Upper lobe of right lung (tissue), 1 donor: ENCODE measurements around the gene OTOF. TPM values are rescaled to one million over a fixed set of nuclear protein-coding genes. Genes with fewer than 3 reads are reported as not detected.

ENCODE experiments used
- ATAC-seq: fragments of 200-7000 bp; cut with Tn5 transposase; one replicate; pipeline ENCODE4 v1.9.1; 2020; ENCODE audit warnings: mild to moderate bottlenecking, moderate library complexity
- DNase-seq: peaks from one replicate; pipeline ENCODE4 v3.0.0-alpha.2; 2020
- H3K27ac ChIP-seq: fragments of 200-600 bp; one replicate; pipeline ENCODE4 v1.8.0; 2022
- H3K27me3 ChIP-seq: fragments of 200-600 bp; one replicate; pipeline ENCODE4 v1.8.0; 2022; ENCODE audit warnings: mild to moderate bottlenecking
- H3K36me3 ChIP-seq: fragments of 200-600 bp; one replicate; pipeline ENCODE4 v1.8.0; 2022
- H3K4me1 ChIP-seq: fragments of 200-600 bp; one replicate; pipeline ENCODE4 v1.8.0; 2022
- H3K4me3 ChIP-seq: fragments of 200-600 bp; one replicate; pipeline ENCODE4 v1.8.0; 2022; ENCODE audit warnings: mild to moderate bottlenecking
- H3K9me3 ChIP-seq: fragments of 200-600 bp; one replicate; pipeline ENCODE4 v1.8.0; 2022
- intact Hi-C: fragments of 100-400 bp; cut with DNase I; formaldehyde crosslinking; loops from one replicate; pipeline ENCODE4 v1.11.0; 2022
- total RNA-seq: library from RNA; stranded (reverse); fragmentation: NEBNext Ultra II Directional; extraction: Animal tissue kit (Norgen Biotek cat#: 25700); gene quantifications from one replicate; pipeline ENCODE4 v1.2.1, GENCODE V29; 2021
- TF ChIP-seq, protein P1 (sequence below): fragments of 200-600 bp; IDR thresholded peaks from one replicate; pipeline ENCODE4 v1.8.0; 2022; ENCODE audit warnings: antibody characterized with exemption
- donor health status: DM: no; HTN: yes; CAD: no; lungs with severe emphysema.

The OTOF gene
- total RNA-seq, 1 donor from 2014 or later = 0.69 TPM

DNA sequence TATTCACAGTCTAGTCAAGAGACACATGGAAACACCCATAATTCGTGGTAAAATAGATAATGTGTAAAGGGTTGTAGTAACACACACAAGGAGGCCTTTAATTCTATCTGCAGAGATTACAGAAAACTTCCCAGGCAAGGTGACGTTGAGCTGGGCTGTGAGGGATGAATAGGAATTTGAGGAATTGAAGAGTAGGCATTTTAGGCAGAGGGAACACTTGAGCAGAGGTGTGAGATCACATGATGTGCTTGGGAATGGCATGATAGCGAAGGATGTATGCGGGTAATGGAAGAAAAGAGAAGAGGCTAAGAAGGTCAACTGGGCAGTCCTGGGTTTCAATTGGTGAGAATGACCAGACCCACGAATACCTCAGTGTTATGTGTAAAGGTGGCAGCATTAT lies 56.0 kb downstream of the OTOF start:
- no peak overlapping the region for H3K4me3 ChIP-seq
- no peaks in the 10 kb centered on the region for H3K27me3 ChIP-seq
- no peaks in the 10 kb centered on the region for H3K36me3 ChIP-seq
- no peaks in the 10 kb centered on the region for H3K9me3 ChIP-seq
- no peak for ATAC-seq
- TF ChIP-seq, protein P1, sequence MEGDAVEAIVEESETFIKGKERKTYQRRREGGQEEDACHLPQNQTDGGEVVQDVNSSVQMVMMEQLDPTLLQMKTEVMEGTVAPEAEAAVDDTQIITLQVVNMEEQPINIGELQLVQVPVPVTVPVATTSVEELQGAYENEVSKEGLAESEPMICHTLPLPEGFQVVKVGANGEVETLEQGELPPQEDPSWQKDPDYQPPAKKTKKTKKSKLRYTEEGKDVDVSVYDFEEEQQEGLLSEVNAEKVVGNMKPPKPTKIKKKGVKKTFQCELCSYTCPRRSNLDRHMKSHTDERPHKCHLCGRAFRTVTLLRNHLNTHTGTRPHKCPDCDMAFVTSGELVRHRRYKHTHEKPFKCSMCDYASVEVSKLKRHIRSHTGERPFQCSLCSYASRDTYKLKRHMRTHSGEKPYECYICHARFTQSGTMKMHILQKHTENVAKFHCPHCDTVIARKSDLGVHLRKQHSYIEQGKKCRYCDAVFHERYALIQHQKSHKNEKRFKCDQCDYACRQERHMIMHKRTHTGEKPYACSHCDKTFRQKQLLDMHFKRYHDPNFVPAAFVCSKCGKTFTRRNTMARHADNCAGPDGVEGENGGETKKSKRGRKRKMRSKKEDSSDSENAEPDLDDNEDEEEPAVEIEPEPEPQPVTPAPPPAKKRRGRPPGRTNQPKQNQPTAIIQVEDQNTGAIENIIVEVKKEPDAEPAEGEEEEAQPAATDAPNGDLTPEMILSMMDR = no peak
- DNase-seq = no peak
- no peak overlapping the region for H3K27ac ChIP-seq
- intact Hi-C loops = no loop called here
- no peaks in the 10 kb centered on the region for H3K4me1 ChIP-seq

DNA sequence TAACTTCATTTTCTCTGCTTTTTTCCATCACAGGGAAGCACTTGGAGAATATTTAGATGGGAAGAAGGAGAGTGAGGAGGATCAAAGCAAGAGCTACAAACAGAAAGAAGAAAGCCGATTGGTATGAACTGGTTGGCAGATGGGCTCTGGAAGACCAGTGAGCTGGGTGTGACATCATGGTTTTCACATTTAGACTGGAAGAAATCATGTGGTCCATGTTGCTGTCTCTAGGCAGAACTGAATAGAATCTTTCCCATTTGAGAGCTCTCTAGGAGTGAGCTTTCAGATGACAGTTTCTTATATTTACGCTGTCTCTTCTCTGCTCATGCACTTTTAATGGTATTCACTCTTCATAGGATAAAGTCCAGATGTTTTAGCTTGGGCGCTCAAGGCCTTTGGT lies 63.6 kb downstream of the OTOF start:
- DNase-seq = no peak
- TF ChIP-seq, protein P1 = no peak
- no peaks in the 10 kb centered on the region for H3K36me3 ChIP-seq
- no peak for ATAC-seq
- intact Hi-C loops = no loop called here
- no peaks in the 10 kb centered on the region for H3K27me3 ChIP-seq
- H3K27ac ChIP-seq = no peak overlapping the region
- H3K4me3 ChIP-seq = no peak overlapping the region
- no peaks in the 10 kb centered on the region for H3K4me1 ChIP-seq
- no peaks in the 10 kb centered on the region for H3K9me3 ChIP-seq

DNA sequence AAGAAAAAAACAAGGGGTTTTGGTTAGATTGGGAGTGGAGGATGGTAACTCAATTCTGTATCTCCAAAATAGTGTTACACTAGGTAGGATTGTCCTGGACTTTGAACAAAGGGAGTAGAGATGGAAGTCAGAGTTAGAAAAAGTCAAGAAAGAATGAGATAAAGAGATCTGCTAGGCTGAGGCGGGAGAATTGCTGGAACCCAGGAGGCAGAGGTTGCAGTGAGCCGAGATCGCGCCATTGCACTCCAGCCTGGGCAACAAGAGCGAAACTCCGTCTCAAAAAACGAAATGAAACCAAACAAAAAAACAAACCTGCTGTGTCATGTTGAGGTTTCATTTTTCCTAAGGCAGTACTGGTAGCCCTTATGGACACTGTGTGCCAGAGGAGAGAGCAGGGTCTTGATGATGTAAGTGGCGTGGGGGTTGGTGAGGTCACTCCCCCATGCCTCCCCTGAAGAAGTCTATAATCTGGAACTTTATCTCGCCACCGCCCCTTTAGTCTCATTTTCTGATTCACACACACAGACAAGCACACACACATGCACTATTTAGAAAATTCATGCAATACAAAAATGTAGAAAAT lies 65.7 kb downstream of the OTOF start:
- Histone ChIP-seq H3K27ac (no peak overlapping the region), H3K4me1 (no peaks in the 10 kb centered on the region), H3K9me3 (no peaks in the 10 kb centered on the region), H3K36me3 (no peaks in the 10 kb centered on the region), H3K27me3 (no peaks in the 10 kb centered on the region), H3K4me3 (peak overlapping the region; percentile 11)
- no peak for DNase-seq
- TF ChIP-seq, protein P1 = no peak
- ATAC-seq = peak; percentile 87
- intact Hi-C loops = no loop called here

DNA sequence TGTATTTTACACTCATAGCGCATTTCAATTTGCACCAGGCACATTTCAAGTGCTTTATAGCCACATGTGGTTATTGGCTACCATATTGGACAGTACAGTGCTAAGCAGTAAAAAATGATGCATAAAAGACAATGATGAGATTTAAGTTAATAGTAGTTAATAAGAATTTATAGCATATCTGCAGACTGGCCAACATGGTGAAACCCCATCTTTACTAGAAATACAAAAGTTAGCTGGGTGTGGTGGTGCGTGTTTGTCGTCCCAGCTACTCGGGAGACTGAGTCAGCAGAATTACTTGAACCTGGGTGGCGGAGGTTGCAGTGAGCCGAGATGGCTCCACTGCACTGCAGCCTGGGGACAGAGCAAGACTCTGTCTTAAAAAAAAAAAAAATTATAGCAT lies 66.5 kb downstream of the OTOF start:
- Histone ChIP-seq H3K27ac (no peak overlapping the region), H3K4me1 (no peaks in the 10 kb centered on the region), H3K4me3 (no peak overlapping the region), H3K36me3 (no peaks in the 10 kb centered on the region), H3K27me3 (no peaks in the 10 kb centered on the region), H3K9me3 (no peaks in the 10 kb centered on the region)
- ATAC-seq = no peak
- TF ChIP-seq, protein P1 = no peak
- intact Hi-C loops = no loop called here
- DNase-seq = no peak

DNA sequence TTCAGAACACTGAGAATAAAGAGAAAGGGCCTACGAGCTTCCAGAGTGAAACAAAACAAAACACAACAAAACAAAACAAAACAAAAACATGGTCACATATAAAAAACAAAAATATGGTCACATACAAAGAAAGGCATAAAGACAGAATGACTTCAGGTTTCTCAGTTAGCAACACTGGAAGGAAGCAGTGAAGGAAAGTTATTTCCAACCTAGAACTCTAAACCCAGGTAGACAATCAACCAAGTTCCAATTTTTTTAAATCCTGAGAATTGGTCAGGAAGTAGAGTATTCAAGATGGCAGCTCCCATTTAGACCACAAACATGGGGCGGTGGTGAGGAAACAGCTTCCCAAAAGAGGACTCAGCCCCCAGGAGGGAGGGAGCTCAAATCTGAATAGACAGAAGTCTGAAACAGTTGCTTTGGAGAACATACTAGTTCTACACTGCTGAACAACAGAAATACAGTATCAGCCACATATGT lies 67.1 kb downstream of the OTOF start:
- intact Hi-C loops = no loop called here
- no peaks in the 10 kb centered on the region for H3K9me3 ChIP-seq

More for the DNA sequence above, 67.1 kb downstream of the OTOF start:
- H3K4me3 ChIP-seq = no peak overlapping the region
- no peaks in the 10 kb centered on the region for H3K27me3 ChIP-seq
- no peaks in the 10 kb centered on the region for H3K36me3 ChIP-seq
- ATAC-seq = no peak
- no peaks in the 10 kb centered on the region for H3K4me1 ChIP-seq
- H3K27ac ChIP-seq = no peak overlapping the region
- TF ChIP-seq, protein P1 = no peak
- no peak for DNase-seq
